ENCODE measurements around the gene KCNA5.

DNA sequence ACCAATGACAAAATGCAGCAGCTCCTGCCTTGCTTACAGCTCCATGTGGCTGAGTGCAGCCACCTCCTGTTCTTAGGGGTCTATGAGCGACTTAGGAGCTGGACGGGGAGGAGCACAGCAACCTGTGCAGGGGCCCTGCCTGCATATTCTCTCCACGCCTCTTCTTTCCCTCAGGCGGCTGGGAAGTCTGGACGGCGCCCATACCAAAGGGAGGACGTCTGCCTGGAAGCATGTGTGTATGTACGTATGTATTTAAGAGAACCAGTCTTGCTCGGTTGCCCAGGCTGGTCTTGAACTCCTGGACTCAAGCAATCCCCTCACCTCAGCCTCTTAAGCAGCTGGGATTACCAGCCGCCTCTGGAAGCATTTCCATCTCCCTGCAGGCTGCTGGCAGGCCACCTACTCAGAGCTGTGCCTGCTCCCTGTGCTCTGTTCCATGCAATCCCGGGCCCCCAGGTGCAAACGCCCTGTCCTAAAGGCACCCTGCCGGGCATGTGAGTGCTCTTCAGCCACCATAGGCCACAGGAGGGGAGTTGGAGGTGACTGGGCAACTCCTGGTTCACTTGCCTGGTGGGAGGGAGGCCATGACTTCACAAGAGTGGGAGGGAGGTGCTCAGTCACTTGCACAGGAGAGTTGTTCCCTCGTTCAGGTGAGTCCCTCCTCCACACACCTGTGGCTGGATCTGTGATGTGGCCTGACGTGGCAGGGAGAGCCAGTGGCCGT lies 44.3 kb downstream of the KCNA5 start:
- TF ChIP-seq POLR2A (IDR thresholded peaks at IDR 0.05) = no peak
- no peak for TF ChIP-seq CTCF (IDR thresholded peaks at IDR 0.05)
- no peak for TF ChIP-seq POLR2AphosphoS5 (IDR thresholded peaks at IDR 0.05)
- no peak for TF ChIP-seq EP300 (IDR thresholded peaks at IDR 0.05)
